Measurements from ENCODE around the gene MRGPRG.

DNA sequence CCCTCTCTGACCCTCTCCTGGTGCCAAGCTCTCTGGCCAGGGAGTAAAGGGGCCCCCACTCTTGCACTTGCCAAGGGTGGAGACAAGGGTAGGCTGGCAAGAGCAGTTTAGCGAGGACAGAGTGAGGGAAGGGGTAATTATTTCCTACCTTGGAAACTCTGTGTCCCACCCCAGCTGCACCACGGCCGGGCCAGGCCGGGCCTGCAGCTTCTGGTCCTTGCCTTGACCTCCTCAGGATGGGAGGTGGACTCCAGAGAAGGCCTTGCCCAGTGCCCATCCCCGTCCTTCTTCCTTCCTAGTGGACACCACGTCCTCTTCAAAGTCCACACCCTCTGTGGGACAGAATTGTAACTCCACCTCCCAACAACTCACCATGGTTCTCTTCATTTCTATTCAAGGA is 35.1 kb downstream of the MRGPRG start:
- TF ChIP-seq, protein P1, sequence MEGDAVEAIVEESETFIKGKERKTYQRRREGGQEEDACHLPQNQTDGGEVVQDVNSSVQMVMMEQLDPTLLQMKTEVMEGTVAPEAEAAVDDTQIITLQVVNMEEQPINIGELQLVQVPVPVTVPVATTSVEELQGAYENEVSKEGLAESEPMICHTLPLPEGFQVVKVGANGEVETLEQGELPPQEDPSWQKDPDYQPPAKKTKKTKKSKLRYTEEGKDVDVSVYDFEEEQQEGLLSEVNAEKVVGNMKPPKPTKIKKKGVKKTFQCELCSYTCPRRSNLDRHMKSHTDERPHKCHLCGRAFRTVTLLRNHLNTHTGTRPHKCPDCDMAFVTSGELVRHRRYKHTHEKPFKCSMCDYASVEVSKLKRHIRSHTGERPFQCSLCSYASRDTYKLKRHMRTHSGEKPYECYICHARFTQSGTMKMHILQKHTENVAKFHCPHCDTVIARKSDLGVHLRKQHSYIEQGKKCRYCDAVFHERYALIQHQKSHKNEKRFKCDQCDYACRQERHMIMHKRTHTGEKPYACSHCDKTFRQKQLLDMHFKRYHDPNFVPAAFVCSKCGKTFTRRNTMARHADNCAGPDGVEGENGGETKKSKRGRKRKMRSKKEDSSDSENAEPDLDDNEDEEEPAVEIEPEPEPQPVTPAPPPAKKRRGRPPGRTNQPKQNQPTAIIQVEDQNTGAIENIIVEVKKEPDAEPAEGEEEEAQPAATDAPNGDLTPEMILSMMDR (conservative IDR thresholded peaks at IDR 0.05) = no peak
- no peak for TF ChIP-seq ZFX (IDR thresholded peaks at IDR 0.05)

All from C4-2B (cell line).